Smooth muscle cell (in vitro differentiated cells): Measurements from ENCODE around the gene GPR4. TPM values are rescaled to one million over a fixed set of nuclear protein-coding genes. Genes with fewer than 3 reads are reported as not detected.
"Not testable (repeated sequence)": the region's sequence is repeated elsewhere in the genome, so short reads cannot be mapped to it uniquely, and the experiment has no call there.

Experiments used
- DNase-seq: peaks from one replicate; lab custom pipeline; 2025; ENCODE audit not compliant: unreplicated experiment; lab: John Stamatoyannopoulos, UW
- H2AFZ ChIP-seq: fragments of 200-600 bp; sonication (generic); 2 replicates; pipeline ENCODE4 v1.6.0; 2016; ENCODE audit warnings: antibody characterized with exemption, low read depth, mild to moderate bottlenecking
- H3F3A ChIP-seq: fragments of 200-600 bp; sonication (generic); 2 replicates; pipeline ENCODE4 v1.6.0; 2017; ENCODE audit warnings: antibody characterized with exemption, low read depth
- H3K27ac ChIP-seq: fragments of 200-600 bp; sonication (generic); 2 replicates; pipeline ENCODE4 v1.5.1; 2016; ENCODE audit warnings: low read depth, mild to moderate bottlenecking
- H3K27me3 ChIP-seq: fragments of 200-600 bp; sonication (generic); 2 replicates; pipeline ENCODE4 v1.6.1; 2016; ENCODE audit warnings: low read depth, mild to moderate bottlenecking
- H3K36me3 ChIP-seq: fragments of 200-600 bp; sonication (generic); 2 replicates; pipeline ENCODE4 v1.5.1; 2016; ENCODE audit warnings: low read depth
- H3K4me1 ChIP-seq: fragments of 200-600 bp; sonication (generic); 2 replicates; pipeline ENCODE4 v1.5.1; 2016; ENCODE audit warnings: low read depth
- H3K4me2 ChIP-seq: fragments of 200-600 bp; sonication (generic); 2 replicates; pipeline ENCODE4 v1.6.0; 2016; ENCODE audit warnings: mild to moderate bottlenecking
- H3K4me3 ChIP-seq: fragments of 200-600 bp; sonication (generic); 2 replicates; pipeline ENCODE4 v1.5.1; 2016; ENCODE audit warnings: mild to moderate bottlenecking
- H3K79me2 ChIP-seq: fragments of 200-600 bp; sonication (generic); 2 replicates; pipeline ENCODE4 v1.6.0; 2016; ENCODE audit warnings: low read depth, mild to moderate bottlenecking
- H3K9ac ChIP-seq: fragments of 200-600 bp; sonication (generic); 2 replicates; pipeline ENCODE4 v1.6.0; 2016; ENCODE audit warnings: low read depth
- H3K9me3 ChIP-seq: fragments of 200-600 bp; sonication (generic); replicated peaks from 2 replicates; pipeline ENCODE4 v1.5.1; 2016; ENCODE audit warnings: low read depth
- H4K20me1 ChIP-seq: fragments of 200-600 bp; sonication (generic); 2 replicates; pipeline ENCODE4 v1.6.0; 2016; ENCODE audit warnings: low read depth
- CTCF ChIP-seq: fragments of 200-600 bp; sonication (generic); IDR thresholded peaks from 2 replicates; pipeline ENCODE4 v1.5.1; 2017; ENCODE audit warnings: borderline replicate concordance, mild to moderate bottlenecking, antibody characterized with exemption; ENCODE audit not compliant: insufficient read depth, poor library complexity, severe bottlenecking
- WGBS: methylation state at CpG from one replicate; pipeline ENCODE4 v1.1.7; 2016; ENCODE audit warnings: low lambda C conversion rate; 5-methylcytosine and 5-hydroxymethylcytosine counted together
- polyA plus RNA-seq: library from polyadenylated mRNA; unstranded; fragments of >200 nt; fragmentation: Nextera tagmentation; extraction: Ambion mirVana; gene quantifications from 2 replicates; pipeline ENCODE4 v1.2.1, GENCODE V29; 2016
- total RNA-seq: library from RNA; depleted of rRNA; stranded (reverse); fragments of >200 nt; gene quantifications from 2 replicates; pipeline ENCODE4 v1.2.3, GENCODE V29; 2014

GPR4 gene
- total and polyA plus RNA-seq, 2 experiments from 2014 or later: not detected

GRCh38 chr19:45615795-45616703, 14.0 kb upstream of the GPR4 start:
- Histone ChIP-seq H3K4me2 (no peak overlapping the region), H3K27me3 (no peaks in the 10 kb centered on the region), H3K4me1 (no peaks in the 10 kb centered on the region), H3K4me3 (no peak overlapping the region), H3K9ac (no peak overlapping the region), H4K20me1 (no peaks in the 10 kb centered on the region), H3K9me3 (no peaks in the 10 kb centered on the region), H3K79me2 (no peaks in the 10 kb centered on the region), H2AFZ (no peak overlapping the region), H3K36me3 (no peaks in the 10 kb centered on the region), H3F3A (peaks cover 2% of the 10 kb centered on the region), H3K27ac (no peak overlapping the region)
- TF ChIP-seq CTCF: no peak
- no peak for DNase-seq
- 46% methylated on average over 24 of the region's 37 CpGs for WGBS

- WGBS: 94% methylated on average over 9 of the region's 9 CpGs
- not testable (repeated sequence) for H2AFZ ChIP-seq, H3K4me3 ChIP-seq, H3K27ac ChIP-seq, H3K9me3 ChIP-seq, H3K4me1 ChIP-seq, H3K79me2 ChIP-seq, DNase-seq, H3F3A ChIP-seq, H3K27me3 ChIP-seq, H3K36me3 ChIP-seq, H4K20me1 ChIP-seq, H3K9ac ChIP-seq, H3K4me2 ChIP-seq
These were observed 13.0 kb upstream of the GPR4 start for GRCh38 chr19:45615056-45615455.

GRCh38 chr19:45613926-45614725, 12.1 kb upstream of the GPR4 start:
- Histone ChIP-seq H3K4me3 (no peak overlapping the region), H3K4me1 (no peaks in the 10 kb centered on the region), H3K79me2 (no peaks in the 10 kb centered on the region), H3K27ac (peak overlapping the region; percentile 72), H4K20me1 (no peaks in the 10 kb centered on the region), H3K9me3 (no peaks in the 10 kb centered on the region), H3K4me2 (no peak overlapping the region), H3F3A (peaks cover 2% of the 10 kb centered on the region), H2AFZ (no peak overlapping the region), H3K27me3 (no peaks in the 10 kb centered on the region), H3K36me3 (no peaks in the 10 kb centered on the region), H3K9ac (no peak overlapping the region)
- no peak for DNase-seq
- WGBS: 59% methylated on average over 10 of the region's 10 CpGs
- no peak for TF ChIP-seq CTCF

GRCh38 chr19:45608948-45609347, 6.9 kb upstream of the GPR4 start:
- Histone ChIP-seq H3K79me2 (no peaks in the 10 kb centered on the region), H2AFZ (no peak overlapping the region), H3K27me3 (no peaks in the 10 kb centered on the region), H3F3A (no peaks in the 10 kb centered on the region), H3K36me3 (no peaks in the 10 kb centered on the region), H3K4me2 (no peak overlapping the region), H3K27ac (no peak overlapping the region), H3K4me3 (no peak overlapping the region), H4K20me1 (no peaks in the 10 kb centered on the region), H3K9ac (no peak overlapping the region), H3K9me3 (no peaks in the 10 kb centered on the region), H3K4me1 (no peaks in the 10 kb centered on the region)
- 95% methylated on average over 6 of the region's 6 CpGs for WGBS
- no peak for TF ChIP-seq CTCF
- no peak for DNase-seq
